HG03196 (cell line): ENCODE data around the gene OR51E2.
"Not testable (repeated sequence)": the region's sequence is repeated elsewhere in the genome, so short reads cannot be mapped to it uniquely, and the experiment has no call there.

Experiments used
- ATAC-seq: cut with Tn5 transposase; IDR thresholded peaks from one replicate; pipeline ENCODE4 v1.9.1; 2021; ENCODE audit not compliant: unreplicated experiment

OR51E2 gene

GRCh38 chr11:4697585-4697984 lies at the start of gene OR51E2:
TSS of gene OR51E2 (minus strand) at chr11:4697853. CDS start at chr11:4682711, 15,142 bp downstream.
- no peak for ATAC-seq

- ATAC-seq, result no peak
These were observed 43.1 kb upstream of the OR51E2 start for GRCh38 chr11:4740735-4741134.

GRCh38 chr11:4727171-4727570 lies 29.5 kb upstream of the OR51E2 start:
- no peak for ATAC-seq

- not testable (repeated sequence) for ATAC-seq
These were observed 25.2 kb upstream of the OR51E2 start for GRCh38 chr11:4722616-4723534.

GRCh38 chr11:4714300-4714699 lies 16.6 kb upstream of the OR51E2 start:
- ATAC-seq, result no peak

- no peak for ATAC-seq
These were observed 15.6 kb upstream of the OR51E2 start for GRCh38 chr11:4713241-4713640.

GRCh38 chr11:4704790-4705334 lies 7.2 kb upstream of the OR51E2 start:
- no peak for ATAC-seq

GRCh38 chr11:4704054-4704789 lies 6.6 kb upstream of the OR51E2 start, which contains the start of gene MMP26:
TSS of gene MMP26 (plus strand) at chr11:4704784.
- peak; percentile 56 for ATAC-seq

- no peak for ATAC-seq
These were observed 2.8 kb upstream of the OR51E2 start for GRCh38 chr11:4700436-4700820.

- ATAC-seq, result peak; percentile 87
These were observed 2.2 kb upstream of the OR51E2 start for GRCh38 chr11:4699697-4700435.

- no peak for ATAC-seq
These were observed 2.2 kb downstream of the OR51E2 start for GRCh38 chr11:4695442-4695841.

- no peak for ATAC-seq
These were observed 12.9 kb downstream of the OR51E2 start for GRCh38 chr11:4684631-4685285.

- ATAC-seq, result no peak
These were observed 14.8 kb downstream of the OR51E2 start for GRCh38 chr11:4682623-4683419.

GRCh38 chr11:4680341-4680740 lies 17.3 kb downstream of the OR51E2 start:
- no peak for ATAC-seq

GRCh38 chr11:4677948-4678347 lies 19.7 kb downstream of the OR51E2 start:
- no peak for ATAC-seq

GRCh38 chr11:4673781-4674180 lies 23.9 kb downstream of the OR51E2 start:
- no peak for ATAC-seq

GRCh38 chr11:4672470-4672869 lies 25.2 kb downstream of the OR51E2 start:
- ATAC-seq, result no peak

GRCh38 chr11:4671741-4672140 lies 25.9 kb downstream of the OR51E2 start:
- ATAC-seq, result no peak

GRCh38 chr11:4665424-4665823 lies 32.2 kb downstream of the OR51E2 start:
- ATAC-seq, result no peak

- no peak for ATAC-seq
These were observed 32.9 kb downstream of the OR51E2 start for GRCh38 chr11:4664786-4665185.
